DLD1 (cell line): ENCODE results near the gene ENTPD8.

Experiments
- in situ Hi-C: cut with HindIII; loops from 2 replicates; pipeline ENCODE4 v1.10.0; 2017; ENCODE audit warnings: low sequenced_read_pairs

The ENTPD8 gene

DNA sequence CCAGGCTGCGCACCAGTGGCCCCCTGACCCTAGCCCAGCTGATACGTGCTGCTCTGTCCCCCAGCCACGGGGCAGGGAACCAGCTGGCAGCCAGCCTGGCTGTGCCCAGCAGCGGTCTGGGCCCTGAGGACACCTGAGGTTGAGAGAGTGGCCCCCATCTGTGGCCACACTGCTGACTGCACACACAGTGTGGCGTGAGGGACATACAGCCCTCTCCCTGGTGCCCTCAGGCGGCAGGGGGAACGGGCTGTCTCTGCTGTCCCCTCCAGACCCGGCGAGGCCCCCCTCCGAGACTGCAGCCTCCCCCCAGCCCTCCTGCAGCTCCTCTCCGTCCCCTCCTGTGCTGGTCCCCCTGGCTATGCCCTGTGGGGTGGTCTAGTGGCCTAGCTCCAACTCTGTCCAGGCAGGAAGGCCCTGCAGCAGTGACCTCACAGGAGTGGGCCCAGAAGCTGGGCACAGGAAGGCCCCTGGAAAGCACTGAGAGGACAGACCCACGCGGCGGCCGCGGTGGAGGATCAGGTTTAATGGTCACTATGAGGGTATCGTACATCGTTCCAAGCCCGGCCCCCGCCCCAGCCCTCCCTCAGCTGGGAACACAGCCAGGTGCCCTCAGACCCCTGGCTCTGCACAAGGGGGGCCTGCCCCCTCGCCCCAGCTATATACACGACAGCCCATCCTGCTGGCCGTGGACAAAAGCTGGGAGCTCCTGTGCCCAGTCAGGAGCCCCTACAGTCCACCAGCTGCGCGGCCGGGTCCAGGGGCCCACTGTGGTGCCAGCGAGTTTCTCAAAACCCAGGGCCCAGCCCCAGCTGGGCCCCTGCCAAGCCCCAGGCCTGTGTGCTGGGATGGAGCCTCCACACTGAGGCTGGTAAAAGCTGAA, 6.8 kb upstream of the ENTPD8 start:
- in situ Hi-C loops: no loop called here

DNA sequence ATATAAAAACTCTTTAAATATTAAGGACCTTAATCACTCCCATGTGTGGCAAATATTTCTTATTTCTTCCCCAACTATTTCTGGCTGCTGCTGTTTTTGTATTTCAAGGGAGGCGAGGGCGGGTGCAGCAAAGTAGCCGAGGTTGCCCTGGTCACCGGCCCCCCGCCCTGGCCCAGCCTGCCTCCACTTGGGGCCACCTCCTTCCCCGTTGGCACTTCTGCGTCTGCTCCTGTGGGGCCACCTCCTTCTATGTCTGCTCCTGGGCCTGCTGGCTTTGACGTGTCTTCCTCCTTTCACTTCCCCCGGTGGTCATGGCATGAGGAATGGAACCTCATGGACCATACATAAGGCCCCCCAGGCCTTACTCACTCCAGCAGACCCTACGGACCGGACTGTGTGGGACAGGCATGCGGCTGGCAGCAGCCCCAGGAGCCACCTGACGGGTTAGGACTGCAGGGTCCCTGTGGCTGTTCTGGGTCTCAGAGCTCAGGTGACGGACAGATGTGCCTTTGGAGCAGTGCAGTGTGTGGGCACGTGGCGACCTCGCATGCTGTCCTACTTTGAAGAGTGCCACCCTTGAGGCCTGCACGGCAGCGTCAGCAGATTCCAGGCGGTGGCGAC, 5.8 kb upstream of the ENTPD8 start:
- in situ Hi-C loops: no loop called here

DNA sequence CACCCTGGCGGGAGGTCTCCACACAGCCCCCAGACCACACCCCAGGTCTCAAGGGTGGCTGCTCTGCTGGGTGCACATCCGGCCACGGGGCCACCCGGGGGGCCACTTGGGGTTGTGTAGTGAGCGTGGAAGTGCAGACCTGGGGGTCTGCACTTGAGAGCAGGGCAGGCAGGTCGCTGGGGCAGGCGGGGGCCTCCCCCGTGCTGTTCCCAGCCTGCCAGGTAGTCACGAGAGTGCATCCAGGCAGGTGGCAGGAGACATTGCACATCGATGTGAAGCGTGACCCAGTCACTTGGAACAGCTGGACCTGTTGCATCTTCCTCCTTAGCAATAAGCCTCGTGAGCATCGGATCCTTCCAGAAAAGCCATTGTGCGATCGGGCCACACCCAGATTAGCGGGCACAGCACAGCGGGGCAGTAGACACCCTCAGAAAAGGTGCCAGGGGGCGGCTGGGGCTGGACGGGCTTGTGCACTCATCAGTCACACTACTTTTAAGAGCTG, 4.8 kb upstream of the ENTPD8 start:
- in situ Hi-C loops: no loop called here

DNA sequence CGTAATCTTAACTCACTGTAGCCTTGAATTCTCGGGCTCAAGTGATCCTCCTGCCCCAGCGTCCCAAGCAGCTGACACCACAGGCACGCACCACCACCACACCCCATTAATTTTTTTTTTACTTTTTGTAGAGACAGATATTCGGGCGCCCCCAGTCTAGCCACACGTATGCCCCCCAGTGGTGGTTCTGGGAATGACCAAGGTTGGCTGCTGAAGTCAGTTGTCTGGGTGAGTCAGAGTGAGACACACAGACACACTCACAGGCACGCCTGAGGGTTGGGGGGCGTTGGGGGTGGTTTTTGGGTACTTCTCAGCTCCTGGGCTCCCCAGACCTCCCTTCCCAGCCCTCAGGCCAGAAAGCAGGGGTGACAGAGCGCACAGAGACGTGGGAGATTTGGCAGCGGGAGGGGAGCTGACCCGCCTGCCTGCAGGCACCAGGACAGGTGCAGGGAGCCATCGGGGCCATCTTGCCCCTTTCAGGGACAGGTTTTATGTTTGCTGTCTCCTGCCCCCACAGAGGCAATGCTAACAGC, 4.2 kb upstream of the ENTPD8 start:
- in situ Hi-C loops: no loop called here

DNA sequence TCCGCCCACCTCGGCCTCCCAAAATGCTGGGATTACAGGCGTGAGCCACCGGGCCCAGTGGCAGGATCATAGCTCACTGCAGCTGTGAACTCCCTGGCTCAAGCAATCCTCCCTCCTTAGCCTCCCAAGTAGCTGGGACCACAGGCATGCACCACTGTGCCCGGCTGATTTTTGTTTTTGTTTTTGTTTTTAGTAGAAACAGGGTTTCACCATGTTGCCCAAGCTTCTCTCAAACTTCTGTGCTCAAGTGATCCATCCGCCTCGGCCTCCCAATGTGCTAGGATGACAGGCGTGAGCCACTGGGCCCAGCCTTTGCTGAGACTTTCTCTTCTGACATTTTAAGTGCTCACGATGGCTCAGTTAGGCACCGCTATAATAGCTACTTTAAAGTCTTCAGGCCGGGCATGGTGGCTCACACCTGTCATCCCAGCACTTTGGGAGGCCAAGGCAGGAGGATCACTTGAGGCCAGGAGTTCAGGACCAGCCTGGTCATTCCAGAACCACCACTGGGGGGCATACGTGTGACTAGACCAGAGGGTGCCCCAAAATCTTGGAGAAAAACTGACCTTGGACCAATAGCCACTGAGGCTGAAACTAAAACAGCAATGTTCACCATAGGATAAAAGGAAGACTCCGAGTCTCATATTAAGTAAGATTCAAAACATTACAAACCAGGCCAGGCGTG, 3.1 kb upstream of the ENTPD8 start:
- in situ Hi-C loops: no loop called here

DNA sequence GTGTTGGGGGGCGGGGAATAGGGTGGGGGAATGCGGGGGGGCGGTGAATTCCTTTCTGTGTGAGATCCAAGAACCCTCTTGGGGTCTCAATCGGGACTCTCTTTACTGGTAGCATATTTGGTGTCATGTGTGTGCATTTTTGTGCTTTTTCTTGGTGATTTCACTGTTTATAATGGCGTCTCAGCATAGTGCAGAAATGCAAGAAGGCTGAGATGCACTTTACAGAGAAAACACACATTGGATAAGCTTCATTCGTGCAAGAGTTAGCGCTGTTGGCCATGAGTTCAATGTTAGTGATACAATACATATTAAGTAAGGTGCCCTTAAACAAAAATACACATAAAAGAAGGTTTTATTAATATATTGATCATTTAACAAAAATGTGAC, 771 bp upstream of the ENTPD8 start:
- in situ Hi-C loops: no loop called here

DNA sequence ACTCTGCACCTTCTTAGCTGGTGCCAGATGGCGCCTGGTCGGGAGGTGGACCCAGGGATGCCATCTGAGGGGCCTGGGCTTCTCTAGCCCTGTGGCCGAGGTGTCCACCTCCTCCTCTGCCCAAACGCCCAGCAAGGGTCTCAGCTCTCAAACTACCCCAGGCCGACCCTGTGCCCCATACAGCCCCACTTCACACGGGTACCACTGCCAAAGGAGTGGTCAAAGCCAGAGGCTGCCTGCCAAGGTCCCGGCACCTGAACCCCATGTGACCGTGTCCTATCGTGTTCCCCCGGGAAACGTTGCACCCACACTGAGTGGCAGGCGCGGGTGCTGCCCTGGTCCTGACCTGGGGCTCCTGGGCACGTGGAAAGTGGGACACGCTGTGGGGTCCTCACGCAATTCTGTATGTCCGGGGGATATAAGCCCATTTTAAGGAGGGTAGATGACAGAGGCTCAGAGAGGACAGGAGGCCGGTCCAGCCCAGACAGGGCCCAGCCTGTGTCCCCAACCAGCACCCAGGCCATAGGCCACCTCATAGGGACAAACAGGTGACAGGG, 1.9 kb downstream of the ENTPD8 start:
- in situ Hi-C loops: no loop called here

DNA sequence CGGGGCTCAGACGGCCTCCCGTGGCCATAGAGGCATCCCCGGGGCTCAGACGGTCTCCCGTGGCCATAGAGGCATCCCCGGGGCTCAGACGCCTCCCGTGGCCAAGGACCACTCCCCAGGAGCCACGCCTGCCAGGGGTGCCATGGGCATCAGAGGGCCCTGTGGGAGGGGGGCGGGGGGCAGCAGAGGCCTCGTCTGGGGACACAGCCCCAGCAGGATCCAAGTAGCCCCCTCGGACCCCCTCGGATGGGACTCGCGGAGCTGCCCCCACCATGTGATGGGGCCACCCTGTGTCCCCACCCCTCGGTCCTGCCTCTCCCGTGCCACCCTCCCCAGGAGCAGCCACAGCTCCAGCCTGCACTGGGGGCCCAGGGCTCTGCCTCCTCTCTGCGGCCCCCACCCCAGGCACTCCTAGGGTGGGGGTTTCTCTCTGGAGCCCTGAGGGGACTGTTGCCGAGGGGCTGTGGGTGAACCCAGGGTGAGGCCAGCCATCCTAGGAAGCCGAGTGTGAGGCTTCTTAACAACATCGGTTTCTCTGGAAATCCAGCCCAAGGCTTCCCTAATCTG, 2.5 kb downstream of the ENTPD8 start:
- in situ Hi-C loops: no loop called here

DNA sequence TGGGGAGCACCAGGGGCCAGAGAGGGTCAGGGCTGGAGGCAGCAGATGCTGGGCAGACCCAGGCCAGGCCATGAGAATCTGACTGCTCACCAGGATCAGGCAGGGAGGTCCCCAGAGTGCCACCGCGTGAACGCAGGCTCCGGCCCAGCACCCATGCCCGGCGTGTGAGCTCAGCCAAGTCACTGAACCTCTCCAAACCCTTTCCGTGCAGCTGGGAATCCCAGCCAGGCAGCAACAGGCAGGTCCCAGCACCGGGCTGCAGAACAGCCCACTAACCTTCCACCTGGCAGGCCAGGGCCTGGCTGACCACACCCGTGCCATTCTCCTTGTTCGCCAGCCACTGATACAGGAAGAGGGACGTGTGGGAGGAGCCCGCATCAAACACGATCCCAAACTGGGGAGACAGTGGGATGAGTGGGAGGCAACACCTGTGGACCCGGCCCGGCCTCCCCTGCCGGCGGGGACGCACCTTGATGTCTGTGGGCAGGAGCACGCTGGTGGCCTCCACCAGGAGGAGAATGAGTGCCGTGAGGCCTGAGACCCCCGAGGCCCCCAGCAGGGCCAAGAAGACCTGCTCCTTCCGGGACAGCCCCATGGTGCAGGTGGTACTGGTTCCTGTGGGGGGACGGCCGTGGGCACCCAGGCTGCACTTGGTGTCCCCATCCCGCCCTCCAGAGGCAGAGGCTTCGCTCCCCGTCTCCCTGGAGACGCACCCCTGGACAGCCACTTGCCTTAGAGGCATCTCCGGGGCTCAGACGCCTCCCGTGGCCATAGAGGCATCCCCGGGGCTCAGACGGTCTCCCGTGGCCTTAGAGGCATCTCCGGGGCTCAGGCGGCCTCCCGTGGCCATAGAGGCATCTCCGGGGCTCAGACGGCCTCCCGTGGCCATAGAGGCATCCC, 3.2 kb downstream of the ENTPD8 start:
- in situ Hi-C loops: no loop called here

DNA sequence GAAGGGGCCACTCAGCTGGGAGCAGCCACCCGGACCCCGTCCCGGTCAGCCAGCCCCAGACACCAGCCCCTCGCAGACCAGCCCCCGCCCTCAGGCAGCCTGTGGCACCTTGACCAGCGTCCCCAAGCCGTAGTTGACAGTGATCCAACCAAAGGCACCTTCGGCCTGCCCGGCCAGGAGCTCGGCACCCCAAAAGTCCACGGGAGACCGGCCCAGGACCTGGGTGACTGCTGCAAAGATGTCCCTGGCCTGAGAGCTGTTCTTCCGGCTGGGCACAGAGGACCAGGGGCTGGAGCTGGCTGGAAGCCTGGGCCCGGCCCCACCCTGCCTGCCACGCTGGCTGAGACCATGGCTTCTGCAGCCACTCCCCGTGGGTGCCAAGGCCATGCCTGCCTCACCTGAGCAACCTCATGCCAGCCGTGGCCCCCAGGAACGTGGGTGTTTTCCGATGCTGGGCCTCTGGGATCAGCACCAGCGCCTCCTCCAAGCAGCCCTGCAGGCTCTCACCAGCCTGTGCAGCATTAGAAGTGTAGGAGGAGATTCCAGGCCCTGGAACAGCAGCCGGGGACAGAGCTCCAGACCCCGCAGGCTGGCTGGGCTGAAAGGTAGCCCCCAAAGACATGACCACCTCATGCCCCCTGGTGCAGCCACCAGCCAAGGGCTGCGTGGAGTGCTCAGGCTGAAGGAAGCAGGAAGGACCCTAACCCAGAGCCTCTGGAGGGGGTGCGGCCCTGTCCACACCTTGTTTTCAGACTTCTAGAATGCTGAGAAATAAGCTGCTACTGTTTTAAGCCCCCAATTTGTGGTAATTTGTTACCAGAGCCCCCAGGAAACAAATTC, 4.2 kb downstream of the ENTPD8 start:
- in situ Hi-C loops: no loop called here

DNA sequence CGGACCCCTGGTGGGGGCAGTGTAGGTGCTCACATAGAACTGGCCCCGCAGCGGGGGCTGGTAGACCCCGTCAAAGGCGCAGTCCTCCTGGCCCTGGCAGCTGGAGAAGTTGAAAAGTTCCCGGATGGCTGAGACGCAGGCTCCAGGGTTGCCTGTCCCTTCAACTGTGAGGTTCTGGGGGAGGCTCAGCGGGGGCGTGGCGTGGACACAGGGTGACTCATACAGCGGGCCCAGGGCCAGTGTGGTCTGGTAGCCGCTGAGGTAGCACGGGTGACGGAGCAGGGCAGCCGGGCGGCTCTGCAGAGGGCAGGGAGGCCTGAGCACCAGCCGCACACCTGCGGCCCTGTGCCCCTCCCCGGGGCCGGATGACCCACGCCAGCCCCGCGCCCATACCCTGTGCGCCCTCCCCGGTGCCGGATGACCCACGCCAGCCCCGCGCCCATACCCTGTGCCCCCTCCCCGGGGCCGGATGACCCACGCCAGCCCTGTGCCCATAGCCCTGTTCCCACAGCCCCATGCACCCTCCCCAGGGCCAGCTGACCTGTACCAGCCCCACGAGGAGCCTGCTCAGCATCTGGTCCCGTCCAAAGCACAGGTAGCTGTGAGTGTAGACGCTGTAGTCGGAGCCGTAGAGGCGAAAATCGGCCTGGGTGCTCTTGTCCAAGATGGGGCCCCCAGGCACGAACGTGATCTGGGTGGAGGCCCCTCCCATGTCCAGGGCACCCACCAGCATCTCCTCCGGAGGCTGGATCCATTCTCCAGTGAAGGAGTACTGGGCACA, 5.0 kb downstream of the ENTPD8 start:
- in situ Hi-C loops: no loop called here

DNA sequence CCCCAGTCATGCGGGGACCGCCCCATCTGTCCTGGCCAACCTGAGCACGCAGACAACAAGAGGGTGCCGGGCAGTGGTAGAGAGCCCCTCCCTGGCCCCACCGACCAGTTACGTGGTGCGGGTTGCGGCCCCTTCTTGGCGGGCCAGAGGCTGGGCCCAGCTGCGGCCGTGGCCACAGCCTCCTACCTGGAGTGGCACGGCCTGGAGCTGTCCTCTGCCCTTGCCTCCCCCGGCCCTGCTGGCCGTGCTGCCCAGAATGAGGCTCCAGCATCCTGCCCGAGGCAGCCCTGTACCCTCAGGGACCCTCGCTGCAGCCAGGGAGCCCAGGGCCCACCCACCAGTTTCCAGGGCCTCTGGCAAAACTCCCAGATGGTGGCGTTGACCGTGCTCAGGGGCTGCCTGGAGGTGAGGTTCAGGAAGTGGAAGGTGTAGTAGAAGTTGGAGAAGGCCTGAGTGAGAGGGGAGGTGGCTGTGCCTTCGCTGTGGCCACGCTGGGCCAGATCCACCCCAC, 5.7 kb downstream of the ENTPD8 start:
- in situ Hi-C loops: no loop called here

DNA sequence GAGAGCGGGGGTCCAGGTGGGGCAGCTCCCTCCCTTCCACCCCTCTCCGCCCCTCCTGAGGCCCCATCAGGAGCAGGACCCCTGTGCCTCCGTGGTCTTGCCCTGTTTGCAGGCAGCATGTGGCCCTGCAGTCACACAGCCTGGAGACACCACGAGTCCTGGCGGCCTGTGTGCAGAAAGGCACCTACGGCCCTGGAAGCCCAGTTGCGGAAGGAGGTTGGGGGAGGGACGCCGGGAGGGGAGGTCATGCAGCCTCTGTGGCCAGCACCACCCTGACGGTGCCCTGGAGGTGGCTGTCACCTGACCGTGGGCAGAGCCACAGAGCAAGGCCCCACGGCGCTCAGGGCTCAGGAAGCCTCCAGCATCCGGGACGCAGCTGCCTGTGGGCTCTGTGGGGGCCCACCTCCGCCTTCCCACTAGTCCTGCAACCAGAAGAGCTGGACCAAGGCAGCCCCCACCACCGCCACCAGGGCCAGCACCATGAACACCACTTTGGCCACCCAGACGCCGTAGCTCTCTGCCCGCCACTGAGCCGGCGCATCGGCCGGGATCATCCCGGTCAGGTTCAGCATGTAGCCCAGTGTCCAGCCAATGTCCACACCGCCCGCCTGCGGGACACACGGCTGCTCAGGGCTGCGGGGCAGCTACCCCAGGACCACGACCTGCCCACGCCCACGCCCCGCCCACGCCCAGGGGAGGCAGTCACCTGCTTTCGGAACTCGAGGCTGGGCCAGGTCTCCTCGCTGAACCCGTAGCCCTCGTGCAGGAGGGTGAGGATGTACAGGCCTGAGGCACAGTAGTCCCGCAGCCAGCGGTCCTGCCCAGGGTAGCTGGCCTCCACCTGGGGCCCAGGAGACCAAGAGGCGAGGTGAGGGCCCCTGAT, 6.4 kb downstream of the ENTPD8 start:
- in situ Hi-C loops: no loop called here

DNA sequence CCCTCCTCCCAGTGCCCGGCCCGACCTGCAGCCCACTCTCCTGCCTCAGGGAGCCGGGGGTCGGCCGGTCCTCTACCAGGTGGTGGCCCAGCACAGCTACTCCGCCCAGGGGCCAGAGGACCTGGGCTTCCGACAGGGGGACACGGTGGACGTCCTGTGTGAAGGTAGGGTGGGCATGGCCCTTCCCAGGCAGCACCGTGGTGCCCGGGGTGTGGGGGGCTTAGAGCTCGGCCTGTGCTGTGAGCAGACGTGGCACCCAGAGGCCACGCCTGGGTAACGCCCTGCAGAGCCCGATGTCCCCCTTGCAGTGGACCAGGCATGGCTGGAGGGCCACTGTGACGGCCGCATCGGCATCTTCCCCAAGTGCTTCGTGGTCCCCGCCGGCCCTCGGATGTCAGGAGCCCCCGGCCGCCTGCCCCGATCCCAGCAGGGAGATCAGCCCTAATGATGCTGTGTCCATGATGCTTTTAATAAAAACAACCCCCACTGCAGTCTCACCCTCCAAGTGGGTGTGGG, 7.2 kb downstream of the ENTPD8 start:
- in situ Hi-C loops: no loop called here

DNA sequence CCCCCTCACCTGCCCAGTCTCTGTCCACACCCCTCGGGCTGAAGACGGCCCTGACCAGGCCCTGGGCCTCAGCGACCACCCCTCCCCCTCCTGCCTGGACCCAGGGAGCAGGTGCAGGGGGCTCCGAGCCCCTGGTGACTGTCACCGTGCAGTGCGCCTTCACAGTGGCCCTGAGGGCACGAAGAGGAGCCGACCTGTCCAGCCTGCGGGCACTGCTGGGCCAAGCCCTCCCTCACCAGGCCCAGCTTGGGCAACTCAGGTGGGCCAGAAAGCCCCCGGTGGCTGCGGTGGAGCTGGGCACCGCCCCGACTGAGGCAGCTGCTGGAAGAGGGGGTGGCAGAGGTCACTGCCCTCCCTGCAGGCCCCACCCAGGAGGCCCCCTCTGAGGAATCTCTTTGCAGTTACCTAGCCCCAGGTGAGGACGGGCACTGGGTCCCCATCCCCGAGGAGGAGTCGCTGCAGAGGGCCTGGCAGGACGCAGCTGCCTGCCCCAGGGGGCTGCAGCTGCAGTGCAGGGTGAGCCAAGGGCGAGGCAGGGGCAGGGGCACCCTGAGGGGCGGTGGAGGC, 7.7 kb downstream of the ENTPD8 start:
- in situ Hi-C loops: no loop called here

DNA sequence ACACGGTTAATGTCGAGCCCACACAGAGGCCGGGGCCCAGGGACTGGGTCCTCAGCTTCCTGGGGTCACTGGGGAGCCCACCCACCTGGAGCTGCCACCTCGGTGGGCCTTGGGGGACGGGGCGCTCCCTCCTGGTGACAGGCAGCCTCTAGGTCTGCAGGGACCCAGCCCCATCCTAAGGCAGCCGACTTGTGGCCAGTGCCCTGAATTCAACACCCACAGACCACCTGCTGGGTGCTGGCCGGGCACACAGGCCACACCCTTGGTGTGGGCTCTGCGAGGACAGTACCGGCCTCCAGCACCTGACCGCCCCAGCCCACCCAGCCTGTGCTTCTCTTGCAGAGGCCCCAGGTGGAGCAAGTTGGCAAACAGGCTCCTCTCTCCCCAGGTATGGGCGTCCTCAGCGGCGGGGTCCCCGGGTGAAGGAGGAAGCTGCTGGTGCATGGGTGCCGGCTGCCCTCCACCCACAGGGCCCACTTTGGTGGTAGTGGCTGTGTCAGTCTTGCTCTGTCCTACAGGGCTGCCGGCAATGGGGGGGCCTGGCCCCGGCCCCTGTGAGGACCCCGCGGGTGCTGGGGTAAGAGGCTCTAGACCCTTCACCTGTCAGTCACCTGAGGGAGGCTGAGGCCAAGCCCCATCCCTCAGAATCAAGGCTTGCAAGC, 8.3 kb downstream of the ENTPD8 start:
- in situ Hi-C loops: no loop called here
